Measurements from ENCODE around the gene TTC23. TPM values are rescaled to one million over a fixed set of nuclear protein-coding genes. Genes with fewer than 3 reads are reported as not detected.
A peak's percentile ranks its signal among the peaks of the same experiment; 100 is the strongest.
"Not testable (repeated sequence)": the region's sequence is repeated elsewhere in the genome, so short reads cannot be mapped to it uniquely, and the experiment has no call there.

The TTC23 gene
- total RNA-seq, 1 donor from 2014 or later = 5.3 TPM

DNA sequence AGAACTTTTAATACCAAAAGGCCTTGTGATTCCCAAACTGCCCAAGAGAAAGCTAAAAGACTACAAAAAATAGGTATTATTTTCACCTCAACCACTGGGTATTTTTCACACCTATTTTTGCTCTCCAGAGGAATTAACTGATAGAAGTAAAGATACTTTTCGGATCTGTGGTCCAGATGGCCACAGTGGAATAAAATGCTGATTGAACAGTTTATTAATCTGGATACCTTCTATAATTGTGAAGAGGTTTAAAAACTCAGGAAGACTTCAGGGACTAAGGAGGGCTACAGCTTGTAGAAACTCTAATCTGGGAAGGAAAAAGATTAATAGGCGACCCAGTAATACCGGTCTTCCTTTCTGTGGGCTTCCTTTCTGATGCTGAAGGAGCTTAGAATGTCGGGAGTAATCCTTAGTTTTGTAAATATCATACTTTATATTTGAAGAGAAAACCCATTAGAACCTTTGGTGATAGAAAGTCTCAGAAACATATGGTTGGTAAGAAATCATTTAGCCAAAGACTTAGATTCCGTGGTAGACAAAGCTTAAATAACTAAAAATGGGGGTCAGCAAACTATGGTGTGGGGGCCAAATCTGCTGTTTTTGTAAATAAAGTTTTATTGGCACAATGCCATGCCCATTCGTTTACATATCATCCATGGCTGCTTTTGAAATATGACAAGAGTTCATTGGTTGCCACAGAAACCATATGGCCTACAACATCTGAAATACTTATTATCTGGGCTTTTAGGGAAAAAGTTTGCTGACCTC, 47.8 kb downstream of the TTC23 start:
- no peak for DNase-seq (ENCODE audit: low spot score in 2 of 2)
- FAIRE-seq = no peak

DNA sequence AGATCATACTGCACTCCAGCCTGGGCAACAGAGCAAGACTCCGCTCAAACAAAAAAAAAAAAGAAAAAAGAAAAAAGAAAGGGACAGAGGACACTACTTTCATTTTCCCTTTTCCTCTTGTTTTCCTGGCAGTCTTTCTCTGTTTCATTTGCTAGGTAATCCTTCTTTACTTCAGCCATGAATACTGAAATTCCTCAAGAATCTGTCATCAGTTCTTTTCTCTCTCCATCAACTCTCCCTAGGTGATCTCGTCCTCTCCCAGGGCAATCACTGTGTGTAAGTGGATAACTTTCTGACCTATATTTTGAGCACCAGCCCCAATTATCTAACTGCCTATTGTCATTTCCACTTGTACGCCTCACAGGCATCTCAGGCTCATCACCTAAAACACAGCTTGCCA, 51.5 kb downstream of the TTC23 start:
- DNase-seq (ENCODE audit: low spot score in 2 of 2) (no peak), FAIRE-seq (no peak)

DNA sequence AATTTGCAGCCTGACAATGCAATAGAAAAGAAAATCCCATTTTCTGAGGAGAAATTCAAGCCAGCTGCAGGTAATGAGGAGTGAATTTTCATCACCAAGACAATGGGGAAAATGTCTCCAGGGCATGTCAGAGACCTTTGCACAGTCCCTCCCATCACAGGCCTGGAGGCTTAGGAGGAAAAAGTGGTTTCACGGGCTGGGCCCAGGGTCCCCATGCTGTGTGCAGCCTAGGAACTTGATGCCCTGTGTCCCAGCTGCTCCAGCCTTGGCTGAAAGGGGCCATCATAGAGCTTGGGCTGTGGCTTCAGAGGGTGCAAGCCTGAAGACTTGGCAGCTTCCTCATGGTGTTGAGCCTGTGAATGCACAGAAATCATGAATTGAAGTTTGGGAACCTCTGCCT, 57.2 kb downstream of the TTC23 start:
- DNase-seq (ENCODE audit: low spot score in 2 of 2); FAIRE-seq: not testable (repeated sequence)

DNA sequence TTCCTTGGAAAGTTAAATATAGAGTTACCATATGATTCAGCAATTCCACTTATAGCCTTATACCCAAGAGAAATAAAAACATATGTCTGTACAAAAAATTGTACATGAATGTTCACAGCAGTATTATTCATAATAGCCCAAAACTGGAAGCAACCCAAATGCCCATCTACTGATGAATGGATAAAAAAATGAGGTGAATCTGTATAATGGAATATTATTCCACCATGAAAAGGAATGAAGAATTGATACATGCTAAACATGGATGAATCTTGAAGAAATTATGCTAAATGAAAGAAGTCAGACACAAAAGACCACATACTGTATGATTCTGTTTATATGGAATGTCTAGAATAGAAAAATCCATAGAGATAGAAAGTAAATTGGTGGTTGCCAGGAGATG, 61.4 kb downstream of the TTC23 start:
- FAIRE-seq (no peak), DNase-seq (ENCODE audit: low spot score in 2 of 2) (no peak)

DNA sequence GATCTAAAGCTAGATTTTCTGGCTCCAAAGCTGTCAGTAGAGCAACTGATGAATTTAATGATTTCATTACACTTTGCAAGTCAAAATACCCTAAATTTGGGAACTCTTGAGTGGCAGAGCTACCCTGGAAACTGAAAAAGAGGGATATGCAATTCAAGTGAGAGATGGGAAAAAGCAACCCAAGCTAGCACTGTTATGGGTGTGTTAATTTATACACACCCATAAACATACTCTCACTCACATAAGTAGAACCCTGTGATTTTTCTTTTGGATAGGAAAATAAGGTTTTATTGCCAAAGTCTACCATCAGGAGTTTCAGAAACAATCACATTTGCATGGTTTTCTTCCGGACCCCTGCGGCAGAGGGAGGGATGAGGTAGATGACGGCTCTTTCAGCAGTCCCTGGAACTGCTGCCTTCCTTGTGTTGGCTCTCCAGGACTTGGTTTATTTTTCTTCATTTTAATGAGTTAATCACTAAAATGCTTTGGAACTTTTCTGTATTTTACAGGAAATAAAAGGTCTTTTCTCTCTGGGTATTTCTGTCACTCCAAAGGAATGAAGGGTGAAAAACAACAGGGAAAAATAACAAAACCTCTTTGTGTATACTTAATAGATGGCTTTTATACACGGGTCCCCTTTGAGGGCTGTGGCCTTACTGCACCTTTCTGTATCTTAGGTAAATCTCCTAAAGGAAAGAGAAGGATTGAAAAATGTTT, 63.8 kb downstream of the TTC23 start:
- no peak for DNase-seq (ENCODE audit: low spot score in 2 of 2)
- FAIRE-seq = no peak

DNA sequence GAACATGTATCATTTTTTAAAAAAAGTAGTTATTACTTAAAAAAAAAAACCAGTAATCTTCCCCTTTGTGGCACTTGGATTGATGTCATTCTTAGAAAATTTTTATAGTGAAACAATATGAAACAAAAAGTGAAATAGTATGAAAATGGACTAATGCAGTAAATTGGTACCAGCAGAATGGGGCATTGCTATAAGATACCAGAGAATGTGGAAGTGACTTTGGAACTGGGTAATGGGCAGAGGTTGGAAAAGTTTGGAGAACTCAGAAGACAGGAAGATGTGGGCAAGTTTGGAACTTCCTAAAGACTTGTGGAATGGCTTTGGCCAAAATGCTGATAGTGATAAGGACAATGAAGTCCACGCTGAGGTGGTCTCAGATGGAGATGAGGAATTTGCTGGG, 66.6 kb downstream of the TTC23 start:
- FAIRE-seq = no peak

DNA sequence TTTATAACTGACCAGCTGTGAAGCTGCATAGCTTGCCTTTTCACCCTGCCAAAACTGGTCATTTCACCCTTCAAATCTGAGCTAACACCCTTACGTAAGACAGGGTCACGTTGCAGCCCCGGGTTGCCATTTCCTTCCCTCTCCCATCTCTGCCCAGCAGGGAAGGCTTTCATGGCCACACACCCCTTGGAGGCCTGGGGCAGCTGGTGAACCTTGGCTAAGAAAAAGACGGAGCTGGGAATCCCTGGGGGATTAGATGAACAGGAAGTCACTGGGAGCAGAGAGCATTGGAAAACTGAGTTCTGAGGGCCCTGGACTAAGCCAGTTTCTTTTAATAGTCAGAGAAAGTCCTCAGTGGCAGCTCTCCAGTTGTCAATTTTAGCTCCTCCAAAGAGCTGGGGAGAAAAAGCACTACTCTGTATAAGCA, 67.8 kb downstream of the TTC23 start:
- FAIRE-seq (no peak), DNase-seq (ENCODE audit: low spot score in 2 of 2) (no peak)

More for the DNA sequence above, 66.6 kb downstream of the TTC23 start:
- no peak for DNase-seq (ENCODE audit: low spot score in 2 of 2)

DNA sequence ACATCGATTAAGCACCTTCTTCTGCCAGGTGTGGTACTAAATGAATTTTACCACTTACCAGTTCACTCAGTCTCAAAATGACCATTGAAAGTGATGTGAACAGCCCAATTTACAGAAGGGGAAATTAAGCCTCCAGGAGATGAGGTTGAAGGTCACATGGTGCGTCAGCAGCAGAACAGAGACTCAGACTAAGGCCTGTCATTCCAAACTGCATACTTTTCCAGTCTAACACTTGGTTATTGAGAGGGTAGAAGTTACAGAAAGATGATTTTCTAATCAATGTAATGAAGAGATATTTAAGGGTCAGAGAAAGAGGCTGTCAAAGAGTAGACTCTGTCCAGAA, 68.4 kb downstream of the TTC23 start:
- DNase-seq (ENCODE audit: low spot score in 2 of 2) (no peak), FAIRE-seq (no peak)

DNA sequence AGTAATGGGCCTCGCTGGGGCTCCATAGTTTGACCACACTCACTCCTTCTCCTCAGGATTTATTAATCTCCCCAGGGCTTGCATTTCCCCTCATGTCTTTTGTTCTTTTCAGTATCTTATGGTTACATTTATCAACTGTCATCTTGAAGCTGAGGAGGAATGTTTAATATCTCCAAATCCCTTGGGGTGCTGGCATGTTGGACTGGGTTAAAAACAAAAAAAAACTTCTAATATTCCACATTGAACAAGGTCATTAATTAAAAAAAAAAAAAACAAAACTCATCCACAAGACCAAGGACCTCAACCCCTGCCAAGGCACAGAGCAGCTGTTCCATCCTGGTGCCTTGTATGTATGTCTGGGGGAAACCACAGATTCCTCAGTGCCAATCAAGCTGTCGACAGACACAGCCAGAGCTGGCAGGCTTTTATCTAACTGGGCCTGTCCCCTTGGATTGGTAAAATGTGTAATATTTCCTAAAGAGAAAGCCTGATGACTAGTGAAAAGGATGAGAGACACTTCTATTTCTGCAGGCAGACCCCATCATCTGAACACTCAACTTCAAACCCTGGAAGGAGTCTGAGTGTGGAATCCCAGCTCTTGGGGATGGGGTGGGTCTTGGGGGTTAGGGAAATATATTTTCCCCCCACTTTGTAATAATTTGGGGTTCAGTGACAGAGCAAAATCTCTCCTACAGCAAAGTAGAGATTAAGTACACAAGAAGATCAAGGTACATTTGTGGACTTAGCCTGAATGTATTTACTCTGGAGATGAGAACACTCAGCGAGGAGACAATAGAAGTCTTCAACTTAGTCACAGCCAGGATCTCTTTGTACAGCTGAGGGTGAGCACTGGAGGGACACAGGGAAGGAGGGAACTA, 69.1 kb downstream of the TTC23 start:
- FAIRE-seq = no peak
- no peak for DNase-seq (ENCODE audit: low spot score in 2 of 2)

DNA sequence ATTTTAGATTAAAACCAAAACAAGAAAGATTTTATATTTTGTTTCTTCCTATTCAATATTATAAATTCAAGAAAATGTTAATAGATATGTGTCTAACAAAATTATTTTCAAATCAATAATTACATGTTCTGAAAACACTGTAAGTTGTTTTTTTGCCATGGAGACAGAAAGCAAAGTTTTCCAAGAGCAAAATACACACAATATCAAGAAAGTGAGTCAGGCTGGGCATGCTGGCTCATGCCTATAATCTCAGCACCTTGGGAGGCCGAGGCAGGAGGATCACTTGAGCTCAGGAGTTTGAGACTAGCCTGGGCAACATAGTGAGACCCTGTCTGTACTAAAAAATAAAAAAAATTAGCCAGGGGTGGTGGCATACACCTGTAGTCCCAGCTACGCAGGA, 71.7 kb downstream of the TTC23 start:
- DNase-seq (ENCODE audit: low spot score in 2 of 2) = no peak
- peak; percentile 10 for FAIRE-seq

DNA sequence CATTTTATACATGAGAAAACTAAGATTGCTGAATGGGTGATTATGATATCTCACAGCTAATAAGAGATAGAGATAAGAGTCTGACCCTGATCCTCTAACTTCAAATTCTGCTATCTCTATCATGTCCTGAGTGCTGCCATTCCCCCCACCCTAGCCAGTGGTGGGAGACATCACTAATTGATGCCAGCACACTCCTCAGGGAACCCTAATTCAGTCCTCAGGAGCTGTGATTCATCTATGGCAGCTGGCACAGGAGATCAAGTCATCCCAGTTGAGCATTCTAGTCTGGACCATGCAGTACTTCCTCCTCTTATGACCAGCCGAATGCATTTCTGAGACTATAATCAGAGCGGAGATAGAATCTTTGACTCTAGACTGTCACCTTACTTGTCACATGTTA, 72.6 kb downstream of the TTC23 start:
- DNase-seq (ENCODE audit: low spot score in 2 of 2) (no peak), FAIRE-seq (no peak)

DNA sequence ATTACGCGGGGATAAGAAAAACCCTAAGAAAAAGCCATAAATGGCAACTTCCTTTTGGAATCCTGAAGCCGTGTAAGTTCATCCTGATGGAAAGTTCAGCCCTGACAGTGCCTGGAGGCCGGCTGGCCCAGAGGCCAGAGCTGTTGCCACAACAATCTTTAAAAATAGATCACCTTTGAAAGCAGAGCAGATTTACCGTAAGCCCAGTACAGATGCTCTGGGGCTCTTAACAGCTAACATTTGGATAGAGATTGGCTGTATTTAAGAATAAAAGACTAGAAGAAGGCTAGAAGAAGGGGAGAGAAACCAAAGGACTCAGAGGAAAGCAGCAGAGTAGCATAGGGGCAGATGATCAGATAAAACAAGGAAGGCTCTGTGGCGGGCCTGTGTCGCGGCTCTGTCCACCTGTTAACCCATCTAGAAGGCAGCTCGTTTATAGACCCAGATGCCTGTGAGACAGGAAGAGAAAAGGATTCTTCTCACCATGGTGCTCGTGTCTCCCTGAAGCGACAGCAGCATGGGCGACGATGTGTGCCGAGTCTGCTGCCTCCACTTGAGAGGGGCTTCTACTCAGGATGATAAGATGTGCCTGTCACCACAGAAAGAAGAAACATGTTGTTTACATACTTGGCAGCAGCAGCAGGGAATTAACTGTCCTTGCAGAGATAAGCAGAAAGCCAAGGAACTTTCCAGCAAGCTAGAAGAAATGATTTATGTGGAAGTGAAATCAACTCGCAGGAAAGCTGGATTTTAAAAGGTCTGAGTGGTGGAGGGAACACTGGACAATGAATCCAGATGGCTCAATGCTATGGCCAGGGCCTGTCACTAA, 74.6 kb downstream of the TTC23 start:
- DNase-seq (ENCODE audit: low spot score in 2 of 2) = no peak

DNA sequence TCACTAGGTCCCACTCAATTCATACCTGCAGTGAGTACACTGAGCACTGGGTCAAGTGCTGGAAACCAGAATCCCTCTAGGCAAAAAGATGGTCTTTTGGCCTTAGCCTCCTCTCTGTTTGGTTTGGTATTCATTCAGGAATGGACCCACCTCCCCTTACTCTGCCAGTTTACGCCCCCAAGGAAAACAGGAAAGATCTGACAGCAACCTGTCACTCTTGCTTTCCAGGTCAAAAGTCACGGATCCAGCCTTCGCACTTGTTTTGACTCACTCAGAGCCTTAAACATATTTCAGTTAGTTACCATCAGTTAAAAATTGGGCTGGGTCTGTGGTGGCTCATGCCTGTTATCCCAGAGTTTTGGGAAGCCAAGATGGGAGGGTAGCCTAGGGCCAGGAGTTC, 76.4 kb downstream of the TTC23 start:
- FAIRE-seq (no peak), DNase-seq (ENCODE audit: low spot score in 2 of 2) (no peak)

More for the DNA sequence above, 74.6 kb downstream of the TTC23 start:
- no peak for FAIRE-seq

DNA sequence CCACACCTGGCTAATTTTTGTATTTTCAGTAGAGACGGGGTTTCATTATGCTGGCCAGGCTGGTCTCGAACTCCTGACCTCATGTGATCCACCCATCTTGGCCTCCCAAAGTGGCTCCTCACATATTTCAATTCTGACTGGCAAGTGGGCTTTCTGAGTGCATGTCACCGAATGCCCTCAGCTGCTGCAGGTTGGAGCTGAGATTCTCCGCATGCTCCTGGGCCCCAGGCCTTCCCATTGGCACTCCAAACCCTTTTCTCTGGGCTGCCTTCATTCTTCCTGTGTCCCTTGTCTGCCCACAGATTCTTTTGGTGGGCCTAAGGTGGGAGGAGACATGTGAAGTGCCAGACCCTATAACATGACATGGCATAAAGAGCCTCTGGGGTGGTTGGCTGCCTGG, 77.2 kb downstream of the TTC23 start:
- no peak for FAIRE-seq
- no peak for DNase-seq (ENCODE audit: low spot score in 2 of 2)

DNA sequence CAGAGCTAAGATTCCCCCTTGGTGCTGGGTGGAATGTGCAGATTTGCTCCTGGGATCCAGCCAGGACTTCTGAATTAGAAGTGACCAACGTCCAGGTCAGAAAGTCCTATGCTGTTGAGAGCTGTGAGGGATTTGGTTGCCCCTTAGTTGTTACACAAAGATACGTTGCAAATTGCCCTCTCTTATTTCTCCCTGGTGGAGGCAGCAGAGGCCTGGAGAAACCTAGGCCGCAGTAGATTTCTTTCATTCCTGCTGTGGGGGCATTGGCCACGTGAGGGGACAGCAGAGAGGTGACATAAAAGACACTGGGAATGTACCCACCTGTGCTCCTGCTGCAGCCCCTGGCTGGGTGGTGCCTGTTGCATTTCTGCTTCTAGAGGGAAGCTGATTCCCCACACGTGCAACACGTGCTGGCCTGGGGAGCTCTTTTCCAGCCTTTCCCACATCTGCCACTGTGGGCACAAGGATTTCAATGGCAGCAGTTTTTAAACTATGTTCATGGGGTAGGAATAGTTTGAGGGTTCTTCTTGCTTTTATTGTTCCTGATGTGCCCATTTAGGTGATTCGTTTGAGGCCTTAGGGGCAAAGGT, 78.8 kb downstream of the TTC23 start:
- FAIRE-seq (no peak), DNase-seq (ENCODE audit: low spot score in 2 of 2) (no peak)

DNA sequence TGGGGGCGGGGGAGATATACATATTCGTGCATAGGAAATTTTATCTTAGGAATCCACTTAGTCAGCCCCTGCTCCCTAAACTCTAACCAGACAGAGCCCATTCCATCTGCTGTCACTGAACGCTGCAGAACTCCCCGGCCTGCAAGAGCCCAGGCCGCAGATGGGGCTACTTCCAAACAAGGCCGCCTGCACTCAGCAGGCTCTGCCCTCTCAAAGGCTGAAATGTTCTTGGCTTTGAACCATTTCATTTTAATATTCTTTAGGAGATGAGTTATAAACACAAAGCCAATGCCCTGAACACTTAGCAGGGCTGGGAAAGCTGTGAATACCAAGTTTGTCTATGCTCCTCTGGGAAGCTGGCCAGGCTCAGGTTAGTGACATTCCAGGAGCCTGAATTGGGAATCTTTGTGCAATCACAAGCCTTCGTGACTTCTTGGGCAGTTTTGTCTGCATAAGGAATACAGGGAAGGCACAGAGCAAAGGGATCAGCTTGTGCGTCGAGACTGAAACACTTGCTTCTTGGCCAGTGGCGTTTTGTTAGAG, 79.5 kb downstream of the TTC23 start:
- FAIRE-seq = no peak
- no peak for DNase-seq (ENCODE audit: low spot score in 2 of 2)

DNA sequence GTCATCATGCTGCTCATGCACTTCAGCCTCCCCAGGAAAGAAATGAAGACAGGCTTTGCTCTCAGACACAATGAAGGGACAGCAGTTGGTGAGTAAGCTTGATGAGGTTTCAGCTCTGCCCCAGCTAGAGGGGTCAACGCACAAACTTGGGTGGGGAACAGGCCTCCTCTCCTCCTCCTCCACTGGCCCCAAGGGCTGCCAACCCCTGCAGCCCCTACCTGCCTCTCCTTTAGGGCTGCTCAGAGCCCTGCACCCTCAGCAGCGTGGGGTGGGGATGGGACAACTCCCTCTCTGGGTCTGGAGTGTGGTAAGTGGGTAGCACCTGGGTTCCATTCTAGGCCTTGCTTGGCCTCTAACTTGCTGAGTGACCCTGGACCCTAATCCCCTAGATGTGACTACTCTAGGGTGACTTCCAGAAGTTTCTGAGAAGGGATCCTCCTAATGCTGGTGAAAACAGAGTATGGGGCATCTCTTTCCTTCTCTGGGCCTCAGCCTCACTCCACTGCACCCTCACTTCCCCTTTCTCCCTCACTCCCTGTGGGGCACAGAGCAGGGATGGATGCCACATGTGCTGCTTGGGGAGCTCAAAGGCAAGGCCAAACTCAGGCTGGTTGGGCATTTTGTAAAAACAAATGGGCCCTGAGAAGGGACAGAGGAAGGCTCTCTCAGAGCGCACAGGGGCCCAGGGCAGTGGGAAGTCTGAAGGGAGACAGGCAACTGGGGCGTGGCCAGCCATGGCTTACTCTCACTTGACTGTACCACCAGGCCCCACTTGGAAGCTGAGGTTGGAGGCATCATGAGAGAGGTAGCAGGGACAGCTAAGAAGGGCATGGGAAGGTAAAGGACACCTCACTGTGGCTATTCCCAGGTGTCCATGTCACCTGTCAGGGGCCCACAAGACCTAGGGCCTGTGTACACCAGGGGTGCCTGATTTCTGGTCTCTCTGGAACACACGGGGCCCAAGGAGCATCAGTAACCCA, 80.5 kb downstream of the TTC23 start:
- FAIRE-seq (no peak), DNase-seq (ENCODE audit: low spot score in 2 of 2) (no peak)

DNA sequence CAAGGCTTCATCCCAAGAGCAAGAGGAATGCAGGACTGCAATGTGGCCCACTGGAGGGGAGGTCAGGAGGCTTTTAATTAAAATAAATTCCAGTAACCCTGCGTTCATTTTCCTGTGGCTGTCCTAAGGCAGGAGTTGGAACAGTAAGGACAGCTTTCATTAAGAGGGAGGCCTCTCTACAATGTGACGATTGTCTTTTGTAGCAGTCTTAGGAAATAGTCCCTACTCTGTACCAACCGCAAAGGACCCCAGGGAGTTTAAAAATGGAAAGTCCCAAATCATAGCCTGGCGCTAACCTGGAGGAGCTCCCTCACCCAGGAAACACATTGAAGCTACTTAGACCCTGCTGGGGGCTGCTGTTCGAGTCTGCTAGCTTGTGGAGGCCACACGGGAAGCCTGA, 81.7 kb downstream of the TTC23 start:
- FAIRE-seq = no peak
- no peak for DNase-seq (ENCODE audit: low spot score in 2 of 2)
